HG02884 (cell line): ENCODE measurements around the gene NOD2.

ENCODE experiments used
- ATAC-seq: cut with Tn5 transposase; IDR thresholded peaks from one replicate; pipeline ENCODE4 v1.9.1; 2021; ENCODE audit warnings: mild to moderate bottlenecking, moderate library complexity; ENCODE audit not compliant: unreplicated experiment

Gene NOD2

DNA sequence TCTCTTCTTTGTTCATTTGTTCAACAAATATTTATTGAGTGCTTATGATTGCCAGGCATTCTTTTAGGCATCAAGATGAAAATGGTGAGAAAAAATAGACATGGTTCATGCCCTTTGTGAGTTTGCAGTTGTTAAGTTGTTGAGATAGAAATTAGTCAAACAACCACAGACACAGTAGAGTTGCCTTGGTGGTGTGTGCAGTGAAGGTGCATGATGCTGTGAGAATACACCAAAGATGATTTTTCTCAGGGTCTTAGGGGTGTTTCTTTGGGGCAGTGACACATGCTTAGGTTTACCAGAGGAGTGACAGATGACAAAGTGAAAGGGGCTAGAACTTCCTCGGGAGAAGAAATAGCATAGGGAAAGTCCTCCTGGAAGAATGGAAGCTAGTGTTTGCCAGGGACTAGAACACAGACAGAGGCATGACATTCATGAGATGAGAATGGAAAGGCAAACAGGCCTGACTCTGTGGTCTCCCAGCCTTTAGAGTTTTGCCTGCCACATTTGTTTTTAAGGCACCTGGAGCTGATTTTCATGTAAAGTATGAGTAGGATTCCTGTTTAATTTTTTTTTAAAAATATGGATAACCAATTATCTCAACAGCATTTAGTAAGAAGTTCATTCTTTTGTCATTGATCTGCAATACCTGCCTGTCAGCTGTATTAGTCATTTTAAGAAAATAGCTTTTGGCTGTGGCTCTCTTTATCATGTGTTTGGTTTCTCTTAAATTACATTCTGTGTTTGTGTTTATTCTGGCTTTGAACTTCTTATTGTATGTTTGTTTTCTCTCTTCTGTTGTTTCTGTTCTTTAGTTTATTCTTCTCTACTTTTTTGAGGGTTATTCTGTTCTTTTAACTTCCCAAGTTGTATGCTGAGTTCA is 85.1 kb downstream of the NOD2 start:
- ATAC-seq, result no peak

DNA sequence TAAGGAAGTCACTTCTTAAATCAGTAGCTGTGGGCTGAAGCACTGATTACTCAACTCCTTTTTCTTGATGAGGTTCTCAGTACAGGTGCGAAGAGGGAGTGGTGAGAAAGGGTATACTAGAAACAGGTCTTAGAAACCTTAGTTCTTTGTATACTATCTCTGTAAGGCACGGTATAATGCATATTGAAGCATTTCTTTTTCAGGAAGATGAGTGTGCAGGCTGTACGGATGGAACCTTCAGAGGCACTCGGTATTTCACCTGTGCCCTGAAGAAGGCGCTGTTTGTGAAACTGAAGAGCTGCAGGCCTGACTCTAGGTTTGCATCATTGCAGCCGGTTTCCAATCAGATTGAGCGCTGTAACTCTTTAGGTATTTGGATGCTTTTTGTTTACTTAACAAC is 87.6 kb downstream of the NOD2 start:
- no peak for ATAC-seq

DNA sequence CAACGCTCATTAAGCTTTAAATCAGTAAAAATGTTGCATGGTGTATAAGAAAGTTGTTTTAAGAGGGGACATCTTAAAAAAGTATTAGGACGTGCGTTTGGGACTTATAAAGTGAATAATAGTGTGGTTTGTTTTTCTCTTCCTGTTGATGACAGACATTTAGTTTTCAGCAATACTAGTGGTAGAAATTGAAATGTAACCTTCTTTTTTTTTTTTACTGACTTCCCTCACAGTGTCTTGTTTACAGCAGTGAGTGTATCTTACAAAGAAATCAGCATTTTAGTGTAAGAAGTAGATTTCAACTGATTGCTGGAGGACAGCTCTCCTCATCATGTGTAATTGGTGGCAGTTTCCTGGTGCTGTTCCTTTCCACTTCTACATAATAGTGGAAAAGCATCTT is 88.1 kb downstream of the NOD2 start:
- no peak for ATAC-seq
